AG04450 (cell line): ENCODE data around the gene PRR5L. TPM values are rescaled to one million over a fixed set of nuclear protein-coding genes. Genes with fewer than 3 reads are reported as not detected.

Experiments
- CTCF ChIA-PET: fragments of 300-600, 350-600 bp; formaldehyde crosslinking; extraction: SDS; loops from one replicate; lab custom pipeline; 2022; ENCODE audit warnings: antibody characterized with exemption, inconsistent platforms; lab: Charles Lee
- POLR2A ChIA-PET: fragments of 350-600 bp; formaldehyde crosslinking; extraction: SDS; loops from one replicate; lab custom pipeline; 2021; ENCODE audit warnings: antibody characterized with exemption, inconsistent platforms; lab: Yijun Ruan, JAX
- DNase-seq: peaks from one replicate; pipeline ENCODE4 v3.0.0-alpha.2; 2011; ENCODE audit warnings: low read depth, low spot score
- H3K27ac ChIP-seq: one replicate; pipeline ENCODE4 v1.5.1; 2012; ENCODE audit warnings: low read depth, low read length, control low read depth
- H3K27me3 ChIP-seq: one replicate; pipeline ENCODE4 v1.6.0; 2012; ENCODE audit warnings: low read length; ENCODE audit not compliant: control insufficient read depth, insufficient read depth
- H3K4me3 ChIP-seq: 2 replicates; pipeline ENCODE4 v1.5.1; 2011; ENCODE audit warnings: mild to moderate bottlenecking, low read depth, low read length, control low read depth
- H3K9me3 ChIP-seq: 2 replicates; pipeline ENCODE4 v1.5.1; 2012; ENCODE audit warnings: low read length; ENCODE audit not compliant: control insufficient read depth, insufficient read depth
- polyA plus RNA-seq: library from polyadenylated mRNA; depleted of rRNA; stranded (reverse); fragments of >200 nt; gene quantifications from 2 replicates; pipeline ENCODE4 v1.2.3, GENCODE V29; 2011
- TF ChIP-seq, protein P1 (sequence below): IDR thresholded peaks from 2 replicates; pipeline ENCODE4 v1.5.1; 2011; ENCODE audit warnings: low read depth, low read length, control low read depth, inconsistent platforms

PRR5L gene
- polyA plus RNA-seq, 1 experiment: 3.4 TPM

DNA sequence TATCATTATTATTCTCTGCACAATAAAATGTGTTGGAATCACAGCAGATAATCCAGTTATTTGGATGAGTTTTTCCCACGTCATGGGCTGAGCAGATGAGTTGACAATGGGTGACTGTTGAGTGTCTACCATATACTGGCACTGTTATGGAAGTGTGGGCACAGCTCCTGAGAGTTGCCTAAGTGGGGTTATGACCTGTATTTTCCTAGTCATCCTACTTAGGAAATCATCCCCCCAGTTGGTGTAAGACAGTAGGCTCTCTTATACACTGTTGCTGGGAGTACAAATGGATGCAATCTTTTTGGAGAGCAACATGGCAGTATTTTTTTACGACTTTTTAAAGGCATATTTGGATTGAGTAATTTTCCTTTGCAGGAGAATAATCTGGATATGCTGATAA lies 147.6 kb downstream of the PRR5L start:
- Histone ChIP-seq H3K4me3 (no peak overlapping the region), H3K9me3 (0 out of 2 replicates have a peak, but pooled peaks cover 3% of the 10 kb centered on the region), H3K27me3 (no peaks in the 10 kb centered on the region), H3K27ac (no peak overlapping the region)
- ChIA-PET CTCF (no interaction called here), POLR2A (no interaction called here)
- no peak for DNase-seq
- TF ChIP-seq, protein P1, sequence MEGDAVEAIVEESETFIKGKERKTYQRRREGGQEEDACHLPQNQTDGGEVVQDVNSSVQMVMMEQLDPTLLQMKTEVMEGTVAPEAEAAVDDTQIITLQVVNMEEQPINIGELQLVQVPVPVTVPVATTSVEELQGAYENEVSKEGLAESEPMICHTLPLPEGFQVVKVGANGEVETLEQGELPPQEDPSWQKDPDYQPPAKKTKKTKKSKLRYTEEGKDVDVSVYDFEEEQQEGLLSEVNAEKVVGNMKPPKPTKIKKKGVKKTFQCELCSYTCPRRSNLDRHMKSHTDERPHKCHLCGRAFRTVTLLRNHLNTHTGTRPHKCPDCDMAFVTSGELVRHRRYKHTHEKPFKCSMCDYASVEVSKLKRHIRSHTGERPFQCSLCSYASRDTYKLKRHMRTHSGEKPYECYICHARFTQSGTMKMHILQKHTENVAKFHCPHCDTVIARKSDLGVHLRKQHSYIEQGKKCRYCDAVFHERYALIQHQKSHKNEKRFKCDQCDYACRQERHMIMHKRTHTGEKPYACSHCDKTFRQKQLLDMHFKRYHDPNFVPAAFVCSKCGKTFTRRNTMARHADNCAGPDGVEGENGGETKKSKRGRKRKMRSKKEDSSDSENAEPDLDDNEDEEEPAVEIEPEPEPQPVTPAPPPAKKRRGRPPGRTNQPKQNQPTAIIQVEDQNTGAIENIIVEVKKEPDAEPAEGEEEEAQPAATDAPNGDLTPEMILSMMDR: no peak

DNA sequence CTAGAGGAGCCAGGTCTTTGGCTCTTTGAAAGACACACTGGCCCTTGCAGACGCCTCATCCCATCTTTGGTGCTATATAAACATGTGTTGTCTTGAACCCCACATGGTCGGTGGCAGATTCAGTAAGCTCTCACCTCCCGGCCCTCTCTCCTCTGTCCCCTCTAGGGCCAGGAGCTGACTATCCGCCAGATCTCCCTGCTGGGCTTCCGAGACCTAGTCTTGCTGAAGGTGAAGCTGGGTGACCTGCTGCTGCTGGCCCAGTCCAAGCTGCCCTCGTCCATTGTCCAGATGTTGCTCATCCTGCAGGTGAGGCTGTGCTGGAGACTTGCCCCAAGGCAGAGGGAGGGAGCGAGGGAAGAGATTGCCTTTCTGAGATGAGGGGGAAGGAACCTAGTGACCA lies 150.0 kb downstream of the PRR5L start:
- POLR2A ChIA-PET: no interaction called here
- H3K9me3 ChIP-seq: 0 out of 2 replicates have a peak, but pooled peaks cover 3% of the 10 kb centered on the region
- H3K27ac ChIP-seq: no peak overlapping the region
- no peak overlapping the region for H3K4me3 ChIP-seq
- no peak for DNase-seq
- no peaks in the 10 kb centered on the region for H3K27me3 ChIP-seq
- CTCF ChIA-PET: no interaction called here
- TF ChIP-seq, protein P1: no peak

DNA sequence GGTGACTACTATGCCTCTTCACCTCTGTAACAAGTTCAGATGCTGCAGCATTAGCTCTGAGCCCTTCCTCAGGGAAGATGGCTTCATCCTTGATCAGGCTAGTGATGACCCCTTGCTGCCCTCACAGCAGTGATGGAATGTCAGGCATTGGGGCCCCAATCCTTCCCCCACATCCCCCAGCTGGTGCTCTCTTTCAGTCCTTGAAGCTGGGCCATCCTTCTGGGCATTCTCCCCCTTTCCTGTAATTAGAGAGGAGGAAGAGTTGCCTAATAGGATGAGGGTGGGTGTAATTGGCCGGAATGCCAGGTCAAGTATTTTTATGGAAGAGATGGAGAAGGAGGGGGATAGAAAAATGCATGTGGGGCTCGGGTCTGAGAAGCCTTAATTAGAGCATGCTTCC lies 151.4 kb downstream of the PRR5L start:
- no peak overlapping the region for H3K4me3 ChIP-seq
- ChIA-PET CTCF (no interaction called here), POLR2A (no interaction called here)
- TF ChIP-seq, protein P1: no peak
- no peak overlapping the region for H3K27ac ChIP-seq
- H3K27me3 ChIP-seq: no peaks in the 10 kb centered on the region
- no peak for DNase-seq
- H3K9me3 ChIP-seq: no peaks in the 10 kb centered on the region

DNA sequence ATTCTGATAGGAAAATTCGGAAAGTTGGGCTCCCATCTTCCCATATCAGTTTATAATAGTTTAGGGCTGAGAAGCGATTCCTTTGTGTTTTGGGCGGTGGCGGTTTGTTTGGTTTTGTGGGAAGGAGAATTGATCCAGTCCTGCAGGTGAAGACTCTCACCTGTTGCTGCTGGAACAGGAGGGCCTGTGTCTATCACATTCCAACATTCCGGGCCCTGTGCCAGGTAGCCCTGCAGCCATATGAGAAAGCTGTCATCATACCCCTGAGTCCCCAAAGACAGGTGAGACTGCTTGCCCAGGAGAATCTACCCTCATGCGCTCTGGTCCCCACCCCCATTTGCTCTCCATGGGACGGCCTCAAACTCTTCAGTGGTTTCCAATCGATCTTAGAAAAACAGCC lies 151.9 kb downstream of the PRR5L start:
- H3K9me3 ChIP-seq: no peaks in the 10 kb centered on the region
- DNase-seq: no peak
- POLR2A ChIA-PET: no interaction called here
- TF ChIP-seq, protein P1: no peak
- no peaks in the 10 kb centered on the region for H3K27me3 ChIP-seq
- no peak overlapping the region for H3K27ac ChIP-seq
- no peak overlapping the region for H3K4me3 ChIP-seq
- CTCF ChIA-PET: no interaction called here

DNA sequence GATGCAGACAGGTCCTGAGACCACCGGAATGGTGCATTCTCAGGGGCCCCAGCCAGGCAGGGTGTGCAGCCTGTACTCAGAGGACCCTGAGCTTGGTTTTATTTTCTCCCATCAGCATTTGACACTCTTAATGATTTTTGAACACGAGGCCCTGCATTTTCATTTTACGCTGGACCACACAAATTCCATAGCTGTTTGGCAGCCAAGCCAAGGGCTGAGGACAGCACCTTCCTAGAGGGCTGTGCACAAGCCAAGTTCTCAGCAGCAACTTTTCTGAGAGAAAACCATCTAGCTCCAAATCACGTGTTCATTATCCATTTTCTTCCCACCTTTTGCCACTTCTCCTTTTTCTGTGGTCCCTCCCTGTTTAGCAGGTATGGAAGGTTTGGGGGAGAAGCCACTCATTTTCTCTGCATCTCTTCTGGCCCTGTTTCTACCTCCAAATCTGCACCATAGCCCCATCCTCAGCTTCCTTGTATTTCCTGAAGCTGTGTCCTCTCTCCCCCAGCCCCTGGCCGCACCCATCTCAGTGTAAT lies 153.5 kb downstream of the PRR5L start:
- Histone ChIP-seq H3K9me3 (no peaks in the 10 kb centered on the region; the same call in 1 of the 2 replicates), H3K27me3 (no peaks in the 10 kb centered on the region), H3K4me3 (0 out of 2 replicates have a peak overlapping the region, but pooled peaks have one; percentile 35), H3K27ac (no peak overlapping the region)
- TF ChIP-seq, protein P1: no peak
- POLR2A ChIA-PET: interaction anchor here (0.9 kb wide), 1 partner anchor 18 kb away, joined by 3 read pairs; no protein-coding TSS in a partner anchor
- CTCF ChIA-PET: interaction anchor here (1.0 to 1.3 kb wide), 2 partner anchors 18 to 29 kb away, joined by 3 read pairs; no protein-coding TSS in a partner anchor
- DNase-seq: no peak
